ENCODE measurements around the gene RAD51AP1.

RAD51AP1 gene

DNA sequence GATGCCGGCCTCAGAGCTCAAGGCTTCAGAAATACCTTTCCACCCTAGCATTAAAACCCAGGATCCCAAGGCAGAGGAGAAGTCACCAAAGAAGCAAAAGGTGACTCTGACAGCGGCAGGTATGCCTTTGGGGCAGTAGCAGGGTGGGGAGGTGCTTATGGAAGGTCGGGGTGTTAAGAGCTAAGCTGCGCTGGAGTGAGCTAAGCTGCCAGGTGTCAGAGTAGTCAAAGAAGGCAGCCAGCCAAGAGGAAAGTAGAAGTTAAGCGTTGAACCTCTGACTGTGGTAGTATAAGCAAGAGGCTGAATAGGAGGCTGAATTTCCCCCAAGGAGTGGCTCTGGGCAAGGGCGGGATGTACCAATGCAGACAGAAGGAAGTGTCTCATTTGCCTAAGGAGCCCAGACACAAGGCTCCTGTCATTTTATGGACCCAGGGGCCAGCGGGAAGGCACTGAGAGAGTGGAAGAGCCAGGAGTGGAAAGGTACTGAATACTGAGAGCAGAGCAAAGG, 52.5 kb downstream of the RAD51AP1 start:
- DNase-seq (ENCODE audit: low read depth), result no peak

- DNase-seq (ENCODE audit: low read depth), result no peak
These were observed 57.2 kb downstream of the RAD51AP1 start for GRCh38 chr12:4595881-4596280.

DNA sequence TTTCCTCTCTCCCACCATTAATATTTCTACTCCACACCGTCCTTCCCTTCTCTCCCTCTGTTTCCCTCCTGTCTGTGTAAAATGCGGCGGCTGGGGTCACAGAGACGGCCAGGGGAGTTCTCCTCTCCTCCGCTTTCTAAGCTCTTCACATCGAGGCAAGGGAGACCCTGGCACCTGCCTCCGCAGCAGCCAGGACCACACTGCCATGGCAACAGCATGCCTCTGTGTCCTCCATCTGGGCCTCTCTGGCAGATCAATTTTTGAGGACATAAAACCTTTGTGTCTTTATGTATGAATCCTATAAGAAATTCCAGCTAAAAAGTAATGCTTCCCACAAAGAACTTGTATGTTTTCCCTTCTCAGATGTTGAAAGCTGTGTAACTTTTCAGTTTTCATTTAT, 64.7 kb downstream of the RAD51AP1 start:
- DNase-seq (ENCODE audit: low read depth), result no peak

GRCh38 chr12:4603946-4604345, 65.3 kb downstream of the RAD51AP1 start:
- no peak for DNase-seq (ENCODE audit: low read depth)

DNA sequence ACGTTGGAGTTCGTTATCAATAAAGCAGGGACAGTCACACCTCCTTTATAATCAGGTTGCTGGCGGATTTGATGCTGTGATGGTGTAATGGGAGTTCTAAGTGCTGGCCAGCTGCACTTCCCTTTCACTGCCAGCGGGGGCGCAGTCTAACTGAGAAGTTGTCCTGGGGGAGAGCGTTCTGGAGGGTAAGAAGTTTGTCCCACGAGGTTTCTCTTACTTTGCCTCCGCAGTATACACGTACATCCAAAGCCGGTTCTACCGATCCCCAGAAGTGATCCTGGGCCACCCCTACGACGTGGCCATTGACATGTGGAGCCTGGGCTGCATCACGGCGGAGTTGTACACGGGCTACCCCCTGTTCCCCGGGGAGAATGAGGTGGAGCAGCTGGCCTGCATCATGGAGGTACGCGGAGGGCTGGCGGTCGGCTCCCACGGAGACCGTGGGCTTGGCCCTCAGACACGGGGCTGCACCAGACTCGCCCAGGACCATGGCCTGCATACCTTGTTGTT, 66.0 kb downstream of the RAD51AP1 start:
- peak; percentile 61 for DNase-seq (ENCODE audit: low read depth)

DNA sequence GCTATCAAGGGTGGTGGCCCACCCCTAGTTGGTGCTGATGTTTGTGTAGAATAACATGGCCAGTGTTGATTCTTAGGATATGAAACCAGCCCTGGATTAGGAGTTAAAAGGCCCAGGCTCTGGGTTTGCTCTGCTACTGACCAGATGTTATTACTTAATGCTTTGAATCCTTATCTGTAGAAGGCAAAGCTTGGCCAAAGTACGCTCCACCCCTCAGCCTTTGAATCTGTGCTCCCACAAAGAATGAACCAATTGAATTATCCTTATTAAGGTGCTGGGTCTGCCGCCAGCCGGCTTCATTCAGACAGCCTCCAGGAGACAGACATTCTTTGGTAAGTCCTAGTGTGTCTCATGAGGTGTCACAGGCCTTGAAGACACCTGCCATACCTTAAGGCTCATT, 68.4 kb downstream of the RAD51AP1 start:
- no peak for DNase-seq (ENCODE audit: low read depth)

- no peak for DNase-seq (ENCODE audit: low read depth)
These were observed 70.4 kb downstream of the RAD51AP1 start for GRCh38 chr12:4609071-4609470.

All from stimulated activated CD8-positive, alpha-beta memory T cell treated with anti-CD3 and anti-CD28 coated beads, Interleukin-12 subunit alpha, Interleukin-12 subunit beta, amount 100 ng/mL, for 1 hour (primary cell).